ENCODE measurements around the gene DDI1.

- TF ChIP-seq NR2F1 (conservative IDR thresholded peaks at IDR 0.05) (no peak), MAX (IDR thresholded peaks at IDR 0.05; ENCODE audit: low read depth, low read length) (no peak), MYC (IDR thresholded peaks at IDR 0.05; ENCODE audit: insufficient read depth, insufficient read length, insufficient replicate concordance, low read length, severe bottlenecking) (no peak), CTCF (IDR thresholded peaks at IDR 0.05 in 2 of 3, conservative IDR thresholded peaks at IDR 0.05 in 1 of 3; ENCODE audit: control insufficient read depth in 2 of 3, extremely low read depth in 1 of 3, insufficient read depth in 1 of 3, low read depth in 3 of 3, low read length in 3 of 3) (no peak), RCOR1 (conservative IDR thresholded peaks at IDR 0.05; ENCODE audit: low read depth, low read length) (no peak), BRCA1 (IDR thresholded peaks at IDR 0.05; ENCODE audit: low read depth, low read length) (no peak), RAD21 (IDR thresholded peaks at IDR 0.05; ENCODE audit: insufficient read depth, low read depth, low read length) (no peak), NFIC (IDR thresholded peaks at IDR 0.05; ENCODE audit: low read depth, low read length) (no peak), ZNF274 (IDR thresholded peaks at IDR 0.05; ENCODE audit: insufficient read depth, insufficient read length) (no peak), POLR2AphosphoS5 (IDR thresholded peaks at IDR 0.05; ENCODE audit: low read length) (no peak), POLR2AphosphoS2 (IDR thresholded peaks at IDR 0.05; ENCODE audit: low read depth, low read length) (no peak), EP300 (IDR thresholded peaks at IDR 0.05; ENCODE audit: borderline replicate concordance in 1 of 2, control insufficient read depth in 1 of 2, low read depth in 2 of 2, low read length in 2 of 2) (no peak), EZH2 (IDR thresholded peaks at IDR 0.05; ENCODE audit: borderline replicate concordance, control insufficient read depth, low read depth, low read length) (no peak)
Measured at GRCh38 chr11:103997082-103997481, 39.4 kb upstream of the DDI1 start.

Data from GM12878 (cell line).